ENCODE measurements around the gene ATP11C. TPM values are rescaled to one million over a fixed set of nuclear protein-coding genes. Genes with fewer than 3 reads are reported as not detected.

The ATP11C gene
- total RNA-seq, 4 donors from 2014 or later, result 23.5 to 41.8 (median 32.5) TPM

DNA sequence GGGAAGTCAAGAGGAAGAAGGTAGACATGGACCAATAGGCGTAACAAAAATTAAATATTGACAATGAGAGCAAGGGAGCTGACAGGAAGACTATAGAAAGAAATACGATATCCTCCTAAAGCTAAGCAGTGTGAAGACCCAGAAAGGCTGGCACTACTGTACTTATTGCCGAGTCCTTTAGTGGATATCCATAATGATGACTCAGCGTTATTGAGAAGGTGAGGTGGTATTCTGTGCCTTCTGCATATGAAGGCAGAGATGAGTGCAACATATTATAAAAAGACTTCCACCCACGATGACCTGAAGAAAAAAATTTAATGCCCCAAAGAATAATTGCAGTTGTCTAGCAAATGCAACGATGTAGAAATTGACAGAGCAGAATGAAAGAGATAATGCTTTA, 211.9 kb downstream of the ATP11C start:
- ATAC-seq (ENCODE audit: low FRiP score) (no peak), DNase-seq (ENCODE audit: low spot score) (no peak)
- TF ChIP-seq CTCF (IDR thresholded peaks at IDR 0.05), result no peak

DNA sequence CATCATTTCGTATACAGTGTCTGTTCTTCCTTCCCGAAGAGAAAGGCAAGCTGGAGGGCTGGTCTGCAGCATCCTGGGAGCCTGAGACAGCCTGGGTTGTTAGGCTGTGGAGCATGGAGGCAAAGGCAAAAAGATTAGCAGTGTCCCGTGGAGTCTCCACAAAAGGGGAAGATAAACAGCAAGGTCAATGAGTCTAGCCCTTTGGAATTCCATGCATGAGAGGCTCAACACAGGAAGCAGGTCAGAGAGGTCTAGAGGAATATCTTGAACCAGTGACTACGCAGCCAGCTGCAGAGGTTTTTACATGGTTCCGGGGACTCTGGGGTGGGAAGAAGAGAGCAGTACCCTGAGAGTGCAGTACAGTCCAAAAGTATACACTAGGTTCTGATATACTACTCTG, 212.7 kb downstream of the ATP11C start:
- TF ChIP-seq CTCF (IDR thresholded peaks at IDR 0.05), result no peak
- ATAC-seq (ENCODE audit: low FRiP score) (no peak), DNase-seq (ENCODE audit: low spot score) (no peak)

DNA sequence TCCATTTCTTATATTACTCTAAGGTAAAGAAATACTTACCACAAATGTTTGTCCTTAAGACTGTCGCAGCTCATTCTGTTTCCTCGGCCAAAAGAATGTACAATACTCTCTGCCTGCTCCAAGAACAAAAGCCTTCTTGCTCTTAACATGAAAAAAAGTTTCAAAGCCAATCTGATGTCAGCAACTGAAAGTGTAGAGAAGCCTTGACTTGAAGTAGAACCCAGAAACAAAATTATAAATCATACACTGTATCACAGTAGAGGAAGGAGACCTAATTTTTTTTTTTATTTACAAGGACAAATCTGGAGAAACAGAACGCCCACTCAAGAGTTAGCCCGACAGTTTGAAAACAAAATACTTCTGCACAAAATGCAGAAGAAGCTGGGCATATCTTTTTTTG, 224.8 kb downstream of the ATP11C start, which contains the start of gene MCF2:
Gene MCF2 (minus strand): TSS at position 101 of the 400 bp plus-strand sequence. CDS start 56,423 bp downstream, outside the sequence.
- no peak for TF ChIP-seq CTCF (IDR thresholded peaks at IDR 0.05)
- no peak for ATAC-seq (ENCODE audit: low FRiP score)
- no peak for DNase-seq (ENCODE audit: low spot score)

DNA sequence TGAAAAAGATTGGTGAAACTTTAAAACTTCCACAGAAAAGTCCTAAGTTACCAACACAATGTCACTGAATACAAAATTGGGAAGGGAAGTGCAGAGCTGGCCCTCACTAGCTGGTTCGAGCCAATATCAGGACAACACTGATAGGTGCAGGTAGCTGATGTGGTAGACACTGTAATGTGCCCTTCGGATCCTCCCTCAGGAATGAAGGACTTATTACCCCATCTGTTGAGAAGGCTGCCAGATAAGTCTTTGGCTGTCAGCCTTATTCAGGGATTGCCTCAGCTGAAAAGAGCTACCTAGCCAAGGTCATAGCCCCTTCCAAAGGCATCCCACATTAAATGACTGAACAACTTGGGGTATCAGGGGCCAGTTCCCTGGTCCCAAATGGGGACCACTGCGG, 230.2 kb downstream of the ATP11C start:
- DNase-seq (ENCODE audit: low spot score), result no peak
- TF ChIP-seq CTCF (IDR thresholded peaks at IDR 0.05), result no peak
- no peak for ATAC-seq (ENCODE audit: low FRiP score)

DNA sequence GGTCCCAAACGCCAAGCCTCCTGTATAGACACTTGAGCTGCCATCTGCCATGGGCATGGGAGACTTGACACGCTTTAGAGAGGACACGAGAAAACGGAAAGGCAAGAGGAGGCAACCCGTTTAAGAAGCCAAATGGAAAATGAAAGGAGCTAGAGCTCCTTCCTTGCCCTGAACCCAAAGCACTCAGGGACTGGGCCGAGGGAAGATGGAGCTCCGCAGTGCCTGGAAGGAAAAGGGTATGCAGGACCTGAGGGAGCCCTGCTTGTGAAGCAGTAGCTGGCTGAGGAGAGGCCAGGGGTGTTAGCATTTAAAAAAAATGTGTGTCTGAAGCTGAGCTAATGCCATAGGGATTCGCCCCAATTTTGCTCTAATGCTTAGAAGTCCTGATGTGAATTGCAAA, 239.9 kb downstream of the ATP11C start:
- TF ChIP-seq CTCF (IDR thresholded peaks at IDR 0.05), result no peak
- ATAC-seq (ENCODE audit: low FRiP score), result no peak
- no peak for DNase-seq (ENCODE audit: low spot score)

GRCh38 chrX:139692506-139692849, 240.4 kb downstream of the ATP11C start:
- ATAC-seq (ENCODE audit: low FRiP score) (no peak), DNase-seq (ENCODE audit: low spot score) (no peak)
- no peak for TF ChIP-seq CTCF (IDR thresholded peaks at IDR 0.05)

GRCh38 chrX:139691843-139692505, 240.9 kb downstream of the ATP11C start:
- DNase-seq (ENCODE audit: low spot score) (no peak), ATAC-seq (ENCODE audit: low FRiP score) (peak; percentile 47)
- TF ChIP-seq CTCF (IDR thresholded peaks at IDR 0.05), result no peak
